Upper lobe of left lung (tissue), 6 donors: ENCODE measurements around the gene ZNF593OS. TPM values are rescaled to one million over a fixed set of nuclear protein-coding genes. Genes with fewer than 3 reads are reported as not detected.
A peak's percentile ranks its signal among the peaks of the same experiment; 100 is the strongest.

Source experiments
- ATAC-seq, 2 donors: fragments of 200-7000 bp; cut with Tn5 transposase; one replicate each; pipeline ENCODE4 v1.9.1; 2022; ENCODE audit warnings: mild to moderate bottlenecking in 2 of 2, moderate library complexity in 2 of 2; ENCODE audit not compliant: low FRiP score in 2 of 2
- DNase-seq, 2 donors: peaks; one replicate each; pipeline ENCODE4 v3.0.0-alpha.2; 2019 to 2020
- H3K27ac ChIP-seq, 4 donors: fragments of 200-600 bp; sonication (generic); one replicate each; pipeline ENCODE4 v1.5.1; 2016 to 2019
- H3K27me3 ChIP-seq, 4 donors: fragments of 200-600 bp; sonication (generic); one replicate each; pipeline ENCODE4 v1.5.1; 2017 to 2019
- H3K36me3 ChIP-seq, 4 donors: fragments of 200-600 bp; sonication (generic); one replicate each; pipeline ENCODE4 v1.5.1; 2016 to 2019
- H3K4me1 ChIP-seq, 4 donors: fragments of 200-600 bp; sonication (generic); one replicate each; pipeline ENCODE4 v1.5.1; 2018 to 2019
- H3K4me3 ChIP-seq, 4 donors: fragments of 200-600 bp; sonication (generic); one replicate each; pipeline ENCODE4 v1.5.1; 2017 to 2019; ENCODE audit warnings: mild to moderate bottlenecking in 2 of 4, moderate library complexity in 1 of 4
- H3K9me3 ChIP-seq, 4 donors: fragments of 200-600 bp; sonication (generic); one replicate each; pipeline ENCODE4 v1.5.1; 2018 to 2019
- EP300 ChIP-seq, 4 donors: sonication (generic); formaldehyde crosslinking; IDR thresholded peaks; one replicate each; pipeline ENCODE4 v1.5.1; 2017; ENCODE audit warnings: antibody characterized with exemption in 4 of 4, control low read depth in 2 of 4
- POLR2A ChIP-seq, 4 donors: fragments of 450-650 bp; IDR thresholded peaks; one replicate each; pipeline ENCODE4 v1.5.1; 2016 to 2017; ENCODE audit warnings: antibody characterized with exemption in 4 of 4, mild to moderate bottlenecking in 2 of 4
- POLR2AphosphoS5 ChIP-seq, 2 donors: sonication (generic); formaldehyde crosslinking; IDR thresholded peaks; one replicate each; pipeline ENCODE4 v1.5.1; 2017; ENCODE audit warnings: antibody characterized with exemption in 2 of 2
- WGBS, 2 donors: methylation state at CpG; one replicate each; pipeline ENCODE4 v1.1.5; 2017 to 2018; 5-methylcytosine and 5-hydroxymethylcytosine counted together
- total RNA-seq, 6 donors: library from RNA; depleted of rRNA in 4 of 6; stranded (reverse); fragments of >200 nt in 4 of 6; gene quantifications; one replicate each; pipeline versions ENCODE4 v1.1.0 to v1.2.1, GENCODE V29; 2016 to 2021
- TF ChIP-seq, protein P1 (sequence below), 6 experiments: fragments of 450-650 bp in 4 of 6; fragments of 200-600 bp in 2 of 6; sonication (generic) in 2 of 6; IDR thresholded peaks; one replicate each; pipeline ENCODE4 v1.5.1; 2016 to 2019; ENCODE audit warnings: antibody characterized with exemption in 6 of 6
- donor health status: DM: no; HTN: no; CAD: no; lungs with moderate emphysema.
- donor health status: DM: no; HTN: yes; CAD: no; lungs with severe emphysema.

The ZNF593OS gene
- total RNA-seq, 6 donors from 2014 or later: not detected

DNA sequence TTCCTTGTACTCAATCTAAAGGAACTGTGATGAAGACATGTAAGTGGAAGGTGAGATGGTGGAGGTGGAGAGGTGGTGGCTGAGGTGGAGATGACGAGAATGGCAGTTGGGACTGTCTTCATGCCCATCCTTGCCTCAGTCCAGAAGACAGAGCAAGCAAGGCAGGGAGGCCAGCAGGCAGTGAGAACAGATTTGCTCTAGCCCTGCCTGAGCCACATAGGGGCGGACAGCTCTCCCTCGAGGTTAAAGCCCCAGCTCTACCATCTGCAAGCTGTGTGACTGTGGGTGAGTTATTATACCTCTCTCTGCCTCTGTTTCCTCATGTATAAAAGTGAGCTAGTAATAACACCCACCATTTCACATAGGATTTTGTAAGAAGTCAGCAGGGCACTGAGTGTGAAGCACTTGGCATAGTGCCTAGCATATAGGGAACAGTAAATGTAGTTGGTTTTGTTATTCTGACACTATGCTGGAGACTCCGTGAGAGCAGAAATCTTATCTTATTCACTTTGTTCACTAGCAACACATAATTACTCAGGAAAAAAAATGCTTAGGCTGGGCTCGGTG lies 17.6 kb downstream of the ZNF593OS start:
- no peak for DNase-seq
- Histone ChIP-seq H3K27me3 (no peaks in the 10 kb centered on the region), H3K9me3 (no peaks in the 10 kb centered on the region), H3K4me1 (peaks cover 13 to 20% (median 17%) of the 10 kb centered on the region in 4 donors), H3K27ac (peak overlapping the region in 2 of 4 donors; percentile 65 to 83), H3K36me3 (no peaks in the 10 kb centered on the region), H3K4me3 (no peak overlapping the region)
- TF ChIP-seq EP300 (IDR thresholded peaks at IDR 0.05): no peak
- TF ChIP-seq, protein P1, sequence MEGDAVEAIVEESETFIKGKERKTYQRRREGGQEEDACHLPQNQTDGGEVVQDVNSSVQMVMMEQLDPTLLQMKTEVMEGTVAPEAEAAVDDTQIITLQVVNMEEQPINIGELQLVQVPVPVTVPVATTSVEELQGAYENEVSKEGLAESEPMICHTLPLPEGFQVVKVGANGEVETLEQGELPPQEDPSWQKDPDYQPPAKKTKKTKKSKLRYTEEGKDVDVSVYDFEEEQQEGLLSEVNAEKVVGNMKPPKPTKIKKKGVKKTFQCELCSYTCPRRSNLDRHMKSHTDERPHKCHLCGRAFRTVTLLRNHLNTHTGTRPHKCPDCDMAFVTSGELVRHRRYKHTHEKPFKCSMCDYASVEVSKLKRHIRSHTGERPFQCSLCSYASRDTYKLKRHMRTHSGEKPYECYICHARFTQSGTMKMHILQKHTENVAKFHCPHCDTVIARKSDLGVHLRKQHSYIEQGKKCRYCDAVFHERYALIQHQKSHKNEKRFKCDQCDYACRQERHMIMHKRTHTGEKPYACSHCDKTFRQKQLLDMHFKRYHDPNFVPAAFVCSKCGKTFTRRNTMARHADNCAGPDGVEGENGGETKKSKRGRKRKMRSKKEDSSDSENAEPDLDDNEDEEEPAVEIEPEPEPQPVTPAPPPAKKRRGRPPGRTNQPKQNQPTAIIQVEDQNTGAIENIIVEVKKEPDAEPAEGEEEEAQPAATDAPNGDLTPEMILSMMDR (IDR thresholded peaks at IDR 0.05): no peak
- 66 to 72% methylated on average over 4 to 5 of the region's 5 CpGs for WGBS, 2 donors
- no peak for ATAC-seq

DNA sequence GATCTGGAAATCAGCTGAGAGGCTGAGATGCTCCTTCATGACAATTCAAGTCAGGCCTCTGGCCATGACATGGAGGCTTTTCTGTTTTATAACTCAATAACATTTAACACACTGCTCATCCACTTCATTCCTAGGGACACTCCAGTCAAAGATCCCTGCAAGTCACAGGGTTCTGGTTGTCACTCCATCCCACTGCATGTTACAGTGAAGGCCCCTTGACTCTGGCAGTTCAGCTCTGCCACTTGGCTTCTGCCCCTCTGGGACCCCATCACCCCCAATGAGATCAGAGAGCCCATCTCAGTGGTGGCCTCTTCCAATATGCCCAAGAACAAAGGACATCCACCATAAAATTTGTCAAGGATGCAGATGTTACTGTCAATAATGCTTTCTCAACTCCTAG lies 22.7 kb downstream of the ZNF593OS start:
- DNase-seq (no peak), ATAC-seq (no peak)
- no peaks in the 10 kb centered on the region for H3K36me3 ChIP-seq
- no peak overlapping the region for H3K4me3 ChIP-seq
- H3K27ac ChIP-seq: no peak overlapping the region
- no peaks in the 10 kb centered on the region for H3K9me3 ChIP-seq
- H3K27me3 ChIP-seq: no peaks in the 10 kb centered on the region
- no peak for TF ChIP-seq EP300 (IDR thresholded peaks at IDR 0.05)
- no peak for TF ChIP-seq POLR2AphosphoS5 (IDR thresholded peaks at IDR 0.05)
- TF ChIP-seq, protein P1 (IDR thresholded peaks at IDR 0.05): no peak
- no peak for TF ChIP-seq POLR2A (IDR thresholded peaks at IDR 0.05)
- H3K4me1 ChIP-seq: peaks cover 0 to 6% (median 2%) of the 10 kb centered on the region in 4 donors

DNA sequence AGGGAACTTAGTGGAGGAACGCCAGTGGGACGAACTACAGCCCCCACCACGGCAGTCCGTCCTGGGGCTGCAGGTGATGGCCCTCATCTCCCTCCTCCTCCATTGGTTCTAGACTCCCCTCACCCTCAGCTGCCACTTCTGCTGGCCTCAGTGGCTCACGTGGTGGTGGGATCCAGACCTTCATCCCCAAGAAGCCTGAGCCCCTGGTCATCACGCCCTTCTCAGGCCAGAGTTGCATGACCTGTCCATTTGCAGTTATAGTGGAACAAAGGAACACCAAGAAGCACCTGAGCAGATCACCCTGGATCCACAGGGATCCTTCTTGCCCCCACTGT lies 25.7 kb downstream of the ZNF593OS start:
- no peaks in the 10 kb centered on the region for H3K36me3 ChIP-seq
- TF ChIP-seq POLR2AphosphoS5 (IDR thresholded peaks at IDR 0.05) (no peak), POLR2A (IDR thresholded peaks at IDR 0.05) (no peak), EP300 (IDR thresholded peaks at IDR 0.05) (no peak)
- TF ChIP-seq, protein P1 (IDR thresholded peaks at IDR 0.05): no peak
- H3K4me3 ChIP-seq: no peak overlapping the region
- no peaks in the 10 kb centered on the region for H3K9me3 ChIP-seq
- DNase-seq (no peak), ATAC-seq (no peak)
- peaks cover 0 to 5% (median 2%) of the 10 kb centered on the region in 4 donors for H3K4me1 ChIP-seq
- no peaks in the 10 kb centered on the region for H3K27me3 ChIP-seq
- H3K27ac ChIP-seq: no peak overlapping the region
- 41 to 69% methylated on average over 4 to 6 of the region's 6 CpGs for WGBS, 2 donors

DNA sequence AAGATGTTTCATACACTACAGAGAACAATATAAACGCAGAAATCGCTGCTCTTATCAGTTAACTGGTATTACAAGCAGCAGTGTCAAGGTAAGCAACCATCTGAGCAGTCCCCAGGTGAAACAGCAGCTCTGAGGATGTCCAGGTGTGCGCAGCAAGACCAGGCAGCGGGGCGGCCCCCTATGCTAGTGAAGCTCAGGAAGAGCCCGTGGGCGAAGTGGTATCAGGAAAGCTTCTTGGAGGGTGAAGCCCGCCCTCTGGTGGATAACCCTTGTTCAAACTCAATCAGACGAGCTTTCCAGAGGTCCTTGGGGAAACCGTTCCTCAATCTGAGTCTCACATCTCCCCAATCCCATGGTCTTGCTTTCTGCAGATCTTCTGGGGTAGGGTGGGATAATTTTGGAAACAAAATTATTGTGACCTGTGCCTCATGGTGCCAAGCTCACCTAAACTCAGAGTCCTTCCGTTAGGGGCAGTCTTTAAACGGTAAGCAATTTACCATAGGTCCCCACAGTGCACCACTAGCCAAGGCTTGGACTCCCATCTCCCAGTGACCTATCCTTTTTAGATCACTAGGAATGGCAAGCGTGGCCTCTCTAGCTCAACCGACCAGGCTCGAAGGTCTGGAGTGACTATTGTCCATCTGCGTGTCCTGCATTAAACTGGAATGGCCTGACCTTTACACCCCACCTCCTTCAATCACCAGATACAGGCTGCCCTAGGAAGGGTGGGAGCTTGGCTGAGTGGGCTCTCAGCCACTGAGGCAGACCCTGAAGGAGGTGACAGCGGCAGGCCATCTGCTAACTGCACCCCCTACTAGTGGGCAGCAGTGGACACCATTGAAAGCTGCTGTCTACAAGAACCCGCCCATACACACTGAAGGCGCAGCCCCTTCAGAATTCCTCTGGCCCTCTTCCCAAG lies 26.3 kb downstream of the ZNF593OS start:
- Histone ChIP-seq H3K36me3 (no peaks in the 10 kb centered on the region), H3K27me3 (no peaks in the 10 kb centered on the region), H3K4me3 (no peak overlapping the region), H3K9me3 (no peaks in the 10 kb centered on the region), H3K4me1 (peaks cover 0 to 5% (median 4%) of the 10 kb centered on the region in 4 donors), H3K27ac (no peak overlapping the region)
- WGBS, 2 donors: 33 to 41% methylated on average over 10 to 18 of the region's 19 CpGs
- ATAC-seq (peak; percentile 85 to 94), DNase-seq (peak; percentile 73 to 90)
- TF ChIP-seq EP300 (IDR thresholded peaks at IDR 0.05): no peak
- TF ChIP-seq, protein P1 (IDR thresholded peaks at IDR 0.05): peak; percentile 71 to 87 (median 76)
